VCaP (cell line): ENCODE measurements around the gene GMDS.

Source experiments
- H3K27ac ChIP-seq: fragments of 450-650 bp; 2 replicates; pipeline ENCODE4 v1.5.1; 2017
- CTCF ChIP-seq: fragments of 450-650 bp; conservative IDR thresholded peaks from 2 replicates; pipeline ENCODE4 v1.5.1; 2017; ENCODE audit warnings: mild to moderate bottlenecking, moderate library complexity

Gene GMDS

GRCh38 chr6:1767481-1768246, 477.7 kb downstream of the GMDS start:
- TF ChIP-seq CTCF = no peak
- H3K27ac ChIP-seq = no peak overlapping the region

- H3K27ac ChIP-seq = no peak overlapping the region
- TF ChIP-seq CTCF = no peak
Measured at GRCh38 chr6:1766654-1767053, 478.8 kb downstream of the GMDS start.

- H3K27ac ChIP-seq = no peak overlapping the region
- TF ChIP-seq CTCF = no peak
Measured at GRCh38 chr6:1765160-1765903, 480.1 kb downstream of the GMDS start.

GRCh38 chr6:1764397-1764987, 480.9 kb downstream of the GMDS start:
- TF ChIP-seq CTCF = no peak
- H3K27ac ChIP-seq = no peak overlapping the region

- H3K27ac ChIP-seq = no peak overlapping the region
- TF ChIP-seq CTCF = no peak
Measured at GRCh38 chr6:1763404-1763803, 482.0 kb downstream of the GMDS start.

- no peak for TF ChIP-seq CTCF
- no peak overlapping the region for H3K27ac ChIP-seq
Measured at GRCh38 chr6:1762203-1762602, 483.2 kb downstream of the GMDS start.

- TF ChIP-seq CTCF = no peak
- no peak overlapping the region for H3K27ac ChIP-seq
Measured at GRCh38 chr6:1761477-1761877, 483.9 kb downstream of the GMDS start.
